NCI-H128 (cell line): ENCODE measurements around the gene GLRA1.

Source experiments
- DNase-seq: peaks from one replicate; lab custom pipeline; 2025; ENCODE audit not compliant: unreplicated experiment; lab: John Stamatoyannopoulos, UW

GLRA1 gene

DNA sequence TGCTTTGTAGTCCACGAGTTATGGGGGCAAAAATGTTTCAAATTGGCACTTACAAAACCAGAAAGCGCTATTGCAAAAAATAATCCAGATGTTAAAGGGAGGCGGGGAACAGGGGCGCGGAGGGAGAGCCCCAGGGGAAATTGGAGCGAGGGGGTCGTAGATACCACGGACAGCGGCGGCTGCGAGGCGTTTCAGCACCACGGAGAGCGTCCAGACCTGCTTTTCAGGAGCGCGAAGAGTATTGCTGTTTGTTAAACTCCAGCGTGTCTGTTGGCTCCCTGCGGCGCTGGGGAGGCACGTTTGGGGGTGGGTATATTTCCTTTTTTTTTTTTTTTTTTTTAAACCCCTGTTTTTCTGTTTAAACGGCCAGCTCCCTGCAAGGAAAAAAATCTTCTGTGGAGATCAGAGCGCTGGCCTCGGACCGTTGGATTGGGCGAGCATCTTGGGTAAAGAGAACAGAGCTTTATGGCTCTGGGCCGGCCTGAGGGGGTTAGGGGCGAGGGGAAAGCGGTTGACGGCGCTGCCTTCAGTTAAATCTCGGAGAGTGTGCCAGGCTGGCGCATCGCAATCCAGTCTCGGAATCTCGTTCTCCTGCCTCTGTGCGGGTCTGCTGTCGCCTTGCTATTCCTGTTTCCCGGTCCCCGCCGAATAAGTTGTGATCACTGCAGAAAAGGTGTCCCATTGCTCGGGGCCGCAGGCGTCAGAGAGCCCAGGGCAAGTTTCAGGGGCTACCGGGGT lies at the start of gene GLRA1:
TSS of gene GLRA1 (minus strand) at position 288 of the 738 bp plus-strand sequence. CDS start 302 bp downstream, outside the sequence.
- DNase-seq, result no peak

DNA sequence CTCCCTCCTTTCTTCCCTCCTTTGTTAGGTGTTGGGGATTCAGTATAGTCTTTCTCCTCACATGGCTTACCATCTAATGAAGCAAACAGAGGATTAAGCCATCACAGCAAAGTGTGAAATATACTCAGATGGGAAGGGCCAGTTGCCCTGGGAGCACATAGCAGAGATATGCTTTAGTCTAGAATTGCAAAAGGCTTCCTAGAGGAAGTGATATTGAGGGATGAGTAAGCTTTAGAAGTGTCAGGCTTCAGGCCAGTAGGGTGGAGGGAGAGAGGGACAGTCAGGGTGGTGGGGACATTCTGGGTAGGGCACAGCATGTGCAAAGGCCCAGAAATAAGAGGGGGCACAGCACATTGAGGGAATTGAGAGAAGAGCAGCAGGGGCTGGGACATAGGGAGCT lies 46.2 kb upstream of the GLRA1 start:
- no peak for DNase-seq

GRCh38 chr5:151967865-151968264 lies 43.2 kb upstream of the GLRA1 start:
- DNase-seq, result no peak

GRCh38 chr5:151966046-151966445 lies 41.4 kb upstream of the GLRA1 start:
- no peak for DNase-seq

DNA sequence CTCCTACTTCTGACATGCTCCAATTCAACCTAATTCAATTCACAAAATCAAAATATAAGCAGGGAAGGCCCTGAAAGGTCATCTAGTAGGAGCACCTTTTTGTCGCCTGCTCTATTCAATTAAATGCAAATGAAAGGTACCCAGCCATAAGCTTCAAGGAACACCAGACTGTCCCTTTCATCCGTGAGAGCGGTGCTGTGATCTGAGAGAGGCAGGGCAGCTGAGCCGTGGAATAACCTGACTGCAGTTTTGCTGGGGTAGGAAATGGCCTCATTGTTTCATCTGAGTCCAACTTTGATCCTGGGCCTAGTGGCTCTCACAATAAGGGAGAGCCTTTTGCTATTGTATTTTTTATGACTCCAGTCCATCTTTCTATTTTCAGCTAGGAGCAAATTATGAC lies 39.8 kb upstream of the GLRA1 start:
- no peak for DNase-seq

- DNase-seq, result no peak
Measured at GRCh38 chr5:151961557-151961956, 36.9 kb upstream of the GLRA1 start.

GRCh38 chr5:151958111-151958510 lies 33.5 kb upstream of the GLRA1 start:
- DNase-seq, result no peak

- DNase-seq, result no peak
Measured at GRCh38 chr5:151956725-151957124, 32.1 kb upstream of the GLRA1 start.

DNA sequence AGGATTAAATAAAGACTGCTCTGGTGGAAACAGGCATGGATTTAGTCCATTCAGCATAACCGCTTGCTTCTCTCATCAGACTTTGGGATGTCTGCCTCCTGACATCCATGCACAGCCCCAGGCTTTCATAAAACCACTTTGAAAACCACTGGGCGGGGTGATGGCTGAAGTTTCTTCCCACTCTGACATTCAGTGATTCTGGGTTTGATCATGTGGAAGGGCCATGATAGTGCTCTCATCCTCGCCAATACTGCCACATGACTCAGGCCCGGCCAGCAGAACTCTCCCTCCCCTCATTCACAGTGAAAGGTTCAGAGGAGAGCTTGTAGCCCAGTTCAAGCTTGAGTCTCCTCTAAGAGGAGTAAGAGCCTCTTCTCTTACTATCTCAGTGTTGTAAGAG lies 29.6 kb upstream of the GLRA1 start:
- no peak for DNase-seq

DNA sequence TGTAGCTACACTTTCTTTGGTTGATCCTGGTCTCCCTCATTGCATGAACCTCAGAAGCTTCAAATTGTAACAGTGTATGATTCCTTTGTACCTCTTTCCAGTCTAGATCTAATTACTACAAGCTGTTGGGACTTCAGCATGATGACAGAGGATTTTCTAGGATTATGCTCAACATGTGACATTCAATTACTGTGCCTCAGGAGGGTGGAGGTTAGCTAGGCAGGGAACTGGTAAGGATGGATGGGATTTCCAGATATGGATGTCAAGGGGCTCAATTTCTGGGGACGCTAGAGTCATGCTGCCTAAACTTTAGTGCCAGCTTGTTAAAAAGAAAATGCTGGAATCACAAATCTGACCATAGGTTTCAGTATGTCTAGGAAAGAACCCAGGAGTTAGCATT lies 29.2 kb upstream of the GLRA1 start:
- DNase-seq, result no peak

- no peak for DNase-seq
Measured at GRCh38 chr5:151952238-151952637, 27.6 kb upstream of the GLRA1 start.

- DNase-seq, result no peak
Measured at GRCh38 chr5:151950706-151951105, 26.1 kb upstream of the GLRA1 start.

DNA sequence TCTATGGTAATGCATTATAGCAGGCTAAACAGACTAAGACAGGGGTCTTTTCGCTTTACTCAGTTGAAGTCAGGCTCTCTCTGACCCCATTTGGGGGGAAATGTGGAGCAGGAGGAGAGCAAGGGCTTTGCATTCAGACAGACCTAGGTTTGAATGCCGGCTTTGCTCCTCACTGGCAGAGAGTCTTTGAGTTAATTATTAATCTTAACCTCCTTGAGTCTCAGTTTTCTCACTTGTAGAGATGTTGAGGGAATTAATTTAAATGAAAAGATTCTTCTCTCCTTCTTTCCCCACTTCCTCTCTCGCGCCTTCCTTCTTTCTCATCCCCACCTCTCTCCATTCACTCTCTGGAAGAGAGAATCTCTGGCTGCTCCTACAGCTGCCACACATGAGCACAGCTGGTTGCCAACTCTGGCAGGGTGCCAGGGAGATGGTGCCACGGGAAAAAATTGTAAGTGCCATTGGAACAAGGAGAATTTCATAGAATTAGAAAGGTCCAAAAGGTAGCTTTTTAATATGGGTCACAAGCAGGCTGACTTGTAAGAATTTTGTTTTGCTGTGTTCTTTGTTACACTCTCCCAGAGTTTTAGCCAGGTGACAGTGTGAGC lies 25.2 kb upstream of the GLRA1 start:
- no peak for DNase-seq

DNA sequence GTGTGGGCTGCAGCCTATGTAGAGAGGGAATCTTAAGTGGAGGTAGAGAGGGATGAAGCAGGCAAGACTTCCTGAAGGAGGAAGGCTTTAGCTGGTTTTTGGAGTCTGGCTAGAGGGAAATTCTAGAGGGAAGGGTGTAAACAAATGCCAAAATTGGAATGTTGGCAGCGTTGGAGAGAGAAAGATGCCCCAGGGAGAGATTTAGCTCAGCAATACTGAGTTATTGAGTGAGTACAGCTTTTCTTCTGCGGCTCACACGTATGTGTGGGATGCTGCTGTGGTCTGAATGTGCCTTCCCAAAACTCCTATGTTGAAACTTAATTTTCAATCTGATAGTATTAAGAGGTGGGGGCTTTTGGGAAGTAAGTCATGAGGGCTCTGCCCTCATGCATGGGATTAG lies 24.5 kb upstream of the GLRA1 start:
- DNase-seq, result no peak

DNA sequence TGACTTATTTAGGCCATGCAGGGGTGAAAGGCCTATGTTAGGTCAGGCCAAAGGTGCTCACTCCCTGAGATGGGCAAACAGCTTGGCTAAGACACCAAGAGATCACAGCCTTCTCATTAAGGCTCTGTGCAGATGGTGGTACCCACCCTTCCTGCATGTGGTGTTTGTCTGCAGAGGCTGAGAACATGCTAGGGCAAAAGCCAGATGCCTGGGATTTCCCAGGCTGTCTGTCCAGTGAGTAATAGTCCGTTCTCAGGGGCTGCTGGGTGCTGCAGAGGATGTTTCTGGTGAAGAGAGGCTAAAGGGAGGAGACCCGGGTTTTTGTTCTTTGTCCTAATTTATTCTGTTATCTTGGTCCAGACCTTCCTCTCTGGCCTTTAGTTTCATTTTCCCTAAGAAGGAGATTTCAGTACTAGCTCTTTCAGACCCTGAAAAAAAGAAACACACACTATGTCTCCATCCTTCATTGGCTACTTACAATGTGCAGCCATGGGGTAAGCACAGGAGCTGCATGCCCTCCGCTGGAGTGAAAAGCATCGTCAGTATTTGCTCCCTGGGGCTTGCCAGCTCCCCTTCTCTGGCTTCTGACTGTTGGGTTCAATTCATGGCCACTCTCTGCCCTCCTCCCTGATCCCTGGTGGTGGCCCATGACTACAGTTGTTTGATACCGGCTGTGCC lies 23.4 kb upstream of the GLRA1 start:
- no peak for DNase-seq

DNA sequence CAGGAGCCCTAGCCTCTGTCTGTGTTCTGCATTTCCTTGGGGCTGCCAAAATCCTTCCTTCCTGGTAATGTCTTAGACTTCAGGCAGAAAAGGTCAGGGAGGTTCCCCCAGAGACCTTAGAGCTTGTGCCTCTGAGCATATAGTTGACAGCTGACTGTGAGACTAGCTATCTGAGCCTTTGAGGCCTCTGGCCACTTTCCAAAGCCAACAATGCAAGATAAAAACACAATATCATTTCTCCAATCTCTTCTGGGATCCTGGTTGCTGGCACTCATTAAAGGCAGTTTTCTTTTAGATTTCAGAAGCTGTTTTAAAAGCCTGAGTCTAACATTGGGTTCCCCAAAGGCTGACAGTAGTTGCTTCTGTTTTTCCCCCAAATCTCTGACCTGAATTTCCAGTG lies 13.2 kb upstream of the GLRA1 start:
- no peak for DNase-seq

GRCh38 chr5:151935135-151935695 lies 10.6 kb upstream of the GLRA1 start:
- DNase-seq, result no peak

DNA sequence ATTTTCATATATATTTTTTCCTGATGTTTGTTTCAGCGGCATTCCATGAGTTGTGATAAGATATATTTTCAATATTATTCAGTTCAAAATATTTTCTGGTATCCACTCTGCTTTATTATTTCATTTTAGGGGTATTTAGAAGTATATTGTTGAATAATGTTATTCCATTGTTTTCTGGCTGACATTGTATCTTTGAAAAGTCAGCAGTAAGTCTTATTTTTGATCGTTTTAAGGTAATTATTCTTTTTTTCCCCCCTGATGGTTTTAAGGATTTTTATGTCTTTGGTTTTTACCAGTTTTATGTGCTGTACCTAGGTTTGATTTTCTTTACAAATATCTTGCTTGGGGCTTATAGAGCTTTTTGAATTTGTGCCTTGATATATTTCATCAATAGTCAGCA lies 6.6 kb upstream of the GLRA1 start:
- DNase-seq, result no peak

GRCh38 chr5:151926188-151926587 lies 1.5 kb upstream of the GLRA1 start:
- DNase-seq, result no peak

DNA sequence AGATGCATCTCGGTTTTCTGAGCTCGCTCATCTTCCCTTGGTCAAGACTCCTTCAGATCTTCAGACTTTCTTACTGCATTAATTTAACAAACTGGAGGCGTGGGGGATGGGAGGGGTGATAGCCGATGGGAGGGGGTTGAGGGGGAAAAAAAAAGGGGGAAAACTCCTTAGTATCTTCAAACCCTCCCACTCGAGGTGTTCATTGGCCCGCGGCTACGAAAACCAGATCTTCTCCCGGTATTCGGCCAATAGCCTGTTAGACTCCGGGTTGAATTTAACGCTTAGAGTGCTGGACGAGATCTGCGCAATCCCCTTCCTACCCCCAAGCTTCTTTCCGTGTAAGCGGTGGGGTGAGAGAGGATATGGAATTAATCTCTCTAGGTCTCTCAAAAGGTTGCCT lies 689 bp upstream of the GLRA1 start:
- no peak for DNase-seq

DNA sequence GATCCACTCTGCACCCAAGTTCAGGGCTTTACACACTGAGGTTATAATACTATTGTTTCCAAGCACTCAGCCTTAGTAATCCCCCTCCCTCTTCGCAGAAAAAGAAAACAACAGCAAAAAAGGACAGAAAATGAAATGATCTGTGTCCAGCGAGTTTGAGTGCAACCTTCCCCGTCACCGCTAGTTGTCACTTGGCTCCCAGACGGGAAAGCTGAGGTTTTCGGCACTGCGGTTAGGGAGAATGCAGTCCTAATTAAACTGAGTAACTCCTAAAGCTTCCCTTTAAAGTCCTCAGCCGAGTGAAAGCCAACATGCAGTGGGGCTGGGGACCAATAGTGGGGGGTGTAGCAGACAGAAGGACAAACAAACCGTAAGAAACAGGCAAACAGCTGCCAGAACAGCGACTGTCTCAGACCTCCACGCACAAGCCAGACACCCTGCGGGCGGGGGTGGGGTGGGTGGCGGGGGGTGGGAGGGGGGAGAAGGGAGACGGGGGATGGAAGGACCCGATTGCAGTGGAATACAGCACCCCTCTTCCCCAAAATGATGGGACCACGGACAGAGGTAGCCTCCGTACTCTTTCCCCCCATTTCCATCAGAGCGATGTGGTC lies 680 bp downstream of the GLRA1 start:
- DNase-seq, result no peak

- no peak for DNase-seq
Measured at GRCh38 chr5:151921916-151922315, 2.7 kb downstream of the GLRA1 start.
